GM12873 (cell line): ENCODE measurements around the gene CINP.

Experiments
- CTCF ChIP-seq: IDR thresholded peaks from 2 replicates; pipeline ENCODE4 v1.5.1; 2012; ENCODE audit warnings: low read depth, mild to moderate bottlenecking, moderate library complexity, low read length, control low read depth; ENCODE audit not compliant: insufficient read depth; ENCODE audit errors: missing control alignments

The CINP gene

DNA sequence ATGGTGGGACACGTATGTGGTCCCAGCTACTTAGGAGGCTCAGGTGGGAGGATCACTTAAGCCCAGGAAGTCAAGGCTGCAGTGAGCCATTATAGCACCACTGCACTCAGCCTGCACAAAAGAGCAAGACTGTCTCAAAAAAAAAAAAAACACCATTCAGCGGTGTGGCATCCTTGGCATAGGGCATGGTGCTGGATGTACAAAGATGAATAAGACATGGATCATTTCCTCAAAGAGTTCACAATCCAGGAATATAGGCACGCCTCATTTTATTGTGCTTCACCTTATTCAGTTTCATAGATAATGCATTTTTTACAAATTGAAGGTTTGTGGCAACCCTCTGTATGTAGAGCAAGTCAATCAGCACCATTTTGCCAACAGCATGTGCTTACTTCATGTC lies 6.4 kb downstream of the CINP start:
- TF ChIP-seq CTCF, result no peak

DNA sequence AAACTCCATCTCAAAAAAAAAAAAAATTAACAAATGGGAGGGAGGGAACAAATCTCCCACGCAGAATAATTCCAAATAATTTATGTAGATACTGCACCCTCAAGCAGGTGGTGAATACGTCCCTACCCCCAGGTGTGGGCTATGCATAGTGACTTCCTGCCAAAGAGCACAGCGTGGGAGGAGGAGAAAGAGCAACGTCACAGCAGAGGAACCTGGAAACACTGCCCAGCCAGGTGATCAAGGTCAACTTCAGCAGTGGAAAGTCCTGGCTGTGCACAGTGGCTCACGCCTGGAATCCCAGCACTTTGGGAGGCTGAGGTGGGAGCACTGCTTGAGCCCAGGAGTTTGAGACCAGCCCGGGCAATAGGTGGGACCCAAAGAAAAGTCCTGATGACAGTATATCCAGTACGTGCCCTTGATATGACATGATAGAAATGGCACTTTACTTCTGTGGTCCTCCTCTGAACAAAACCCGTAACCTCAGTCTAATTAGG lies 9.5 kb downstream of the CINP start:
- no peak for TF ChIP-seq CTCF

DNA sequence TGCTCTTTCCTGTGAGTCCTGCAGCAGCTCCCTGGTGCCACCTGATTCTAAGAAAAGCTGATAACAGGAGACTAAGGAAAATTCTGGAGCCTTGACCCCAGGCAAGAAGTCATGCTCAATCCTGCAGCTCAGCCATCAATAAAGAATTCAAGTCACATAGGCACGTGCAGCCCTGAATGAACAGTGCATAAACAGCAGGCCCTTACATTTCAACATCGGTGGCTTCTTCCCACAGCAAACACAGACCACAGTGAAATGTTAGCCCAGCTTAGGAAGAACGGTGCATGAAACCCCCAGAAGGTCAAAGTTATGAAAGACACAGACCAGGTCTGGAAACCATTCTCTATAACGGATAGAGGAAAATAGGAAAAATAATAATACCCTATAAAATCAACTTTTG lies 10.5 kb downstream of the CINP start:
- no peak for TF ChIP-seq CTCF

GRCh38 chr14:102351023-102351422 lies 11.7 kb downstream of the CINP start:
- TF ChIP-seq CTCF, result no peak

DNA sequence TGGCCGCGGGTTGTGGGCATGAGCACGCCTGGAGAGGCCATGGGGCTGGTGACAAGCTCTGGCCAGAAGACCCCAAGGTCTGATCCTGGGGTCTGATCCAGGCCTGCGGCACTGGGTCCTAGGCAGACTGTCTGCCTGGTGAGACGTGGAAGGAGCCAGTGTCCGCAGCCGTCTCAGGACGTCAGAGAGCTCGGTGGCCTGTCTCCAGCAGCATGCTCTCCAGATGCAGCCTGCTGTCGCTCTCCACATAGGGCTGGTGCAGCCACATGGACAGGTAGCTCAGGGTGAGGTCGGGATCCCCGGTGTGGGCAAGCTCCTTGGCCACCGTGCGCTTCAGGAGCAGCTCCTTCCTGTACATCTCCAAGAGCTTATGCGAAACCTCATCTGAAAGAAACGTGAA lies 14.3 kb downstream of the CINP start:
- TF ChIP-seq CTCF, result no peak

DNA sequence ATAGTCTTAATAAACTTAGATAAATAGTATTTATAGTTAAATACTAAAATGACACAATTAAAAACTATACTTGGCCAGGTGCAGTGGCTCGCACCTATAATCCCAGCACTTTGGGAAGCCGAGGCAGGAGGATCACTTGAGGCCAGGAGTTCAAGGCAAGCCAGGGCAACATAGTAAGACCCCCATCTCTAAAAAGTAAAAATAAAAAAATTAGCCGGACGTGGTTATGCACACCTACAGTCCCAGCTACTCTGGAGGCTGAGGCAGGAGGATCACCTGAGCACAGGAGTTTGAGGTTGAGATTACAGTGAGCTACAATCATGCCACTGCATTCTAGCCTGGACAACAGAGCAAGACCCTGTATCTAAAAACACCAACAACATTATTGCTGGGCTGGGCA lies 16.0 kb downstream of the CINP start:
- no peak for TF ChIP-seq CTCF

DNA sequence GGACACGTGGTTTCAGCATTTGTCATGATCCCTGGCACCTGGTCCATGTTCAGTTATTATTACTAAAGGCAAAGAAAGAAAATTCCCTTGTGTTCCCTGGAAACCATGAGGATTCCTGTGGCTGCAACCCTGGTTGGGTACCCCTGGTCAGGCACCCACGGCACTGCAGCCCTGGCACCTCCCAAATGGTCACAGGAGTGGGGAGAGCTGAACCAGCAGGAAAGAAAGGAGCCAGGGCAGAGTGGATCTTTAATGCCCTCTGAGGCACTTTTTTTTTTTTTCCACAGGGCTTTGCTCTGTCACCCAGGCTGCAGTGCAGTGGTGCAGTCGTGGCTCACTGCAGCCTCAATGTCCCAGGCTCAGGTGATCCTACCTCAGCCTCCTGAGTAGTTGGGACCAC lies 17.5 kb downstream of the CINP start:
- TF ChIP-seq CTCF, result no peak
